Neural cell (in vitro differentiated cells): ENCODE data around the gene IQGAP2. TPM values are rescaled to one million over a fixed set of nuclear protein-coding genes. Genes with fewer than 3 reads are reported as not detected.

Source experiments
- H2AFZ ChIP-seq: fragments of 200-600, 300-800 bp; sonication (generic), shearing (Covaris generic); 2 replicates; pipeline ENCODE4 v1.6.0; 2014; ENCODE audit warnings: low read depth, mild to moderate bottlenecking, antibody characterized with exemption, low read length, moderate library complexity
- H3F3A ChIP-seq: fragments of 200-600 bp; shearing (Covaris generic); 2 replicates; pipeline ENCODE4 v1.6.1; 2016; ENCODE audit warnings: mild to moderate bottlenecking, moderate library complexity, mixed read lengths, antibody characterized with exemption, low read length; ENCODE audit not compliant: insufficient read depth, poor library complexity, severe bottlenecking
- H3K27ac ChIP-seq: fragments of 200-600, 300-800 bp; sonication (generic), shearing (Covaris generic); 2 replicates; pipeline ENCODE4 v1.5.1; 2014; ENCODE audit warnings: mild to moderate bottlenecking, low read length, moderate library complexity
- H3K27me3 ChIP-seq: fragments of 300-800, 200-600 bp; sonication (generic), shearing (Covaris generic); 2 replicates; pipeline ENCODE4 v1.6.0; 2014; ENCODE audit warnings: mild to moderate bottlenecking, low read depth, low read length, moderate library complexity; ENCODE audit not compliant: insufficient read depth
- H3K36me3 ChIP-seq: fragments of 300-800, 200-600 bp; sonication (generic), shearing (Covaris generic); 2 replicates; pipeline ENCODE4 v1.5.1; 2014; ENCODE audit warnings: mild to moderate bottlenecking, antibody characterized with exemption, low read length, moderate library complexity; ENCODE audit not compliant: insufficient read depth
- H3K4me2 ChIP-seq: fragments of 300-800, 200-600 bp; sonication (generic), shearing (Covaris generic); 2 replicates; pipeline ENCODE4 v1.6.0; 2014; ENCODE audit warnings: mild to moderate bottlenecking, low read length
- H3K4me3 ChIP-seq: fragments of 300-800, 200-600 bp; sonication (generic), shearing (Covaris generic); 2 replicates; pipeline ENCODE4 v1.5.1; 2014; ENCODE audit warnings: mild to moderate bottlenecking, low read length, moderate library complexity
- H3K79me2 ChIP-seq: fragments of 200-600 bp; shearing (Covaris generic); replicated peaks from 2 replicates; pipeline ENCODE4 v1.6.0; 2014; ENCODE audit warnings: mild to moderate bottlenecking, low read length, moderate library complexity; ENCODE audit not compliant: insufficient read depth
- H3K9ac ChIP-seq: fragments of 300-800, 200-600 bp; sonication (generic), shearing (Covaris generic); 2 replicates; pipeline ENCODE4 v1.6.1; 2016; ENCODE audit warnings: mild to moderate bottlenecking, low read length, mixed read lengths
- H3K9me2 ChIP-seq: fragments of 200-600 bp; shearing (Covaris generic); 2 replicates; pipeline ENCODE4 v1.6.1; 2016; ENCODE audit warnings: mild to moderate bottlenecking, low read length, mixed read lengths; ENCODE audit not compliant: insufficient read depth
- H3K9me3 ChIP-seq: fragments of 200-600, 300-800 bp; sonication (generic), shearing (Covaris generic); 2 replicates; pipeline ENCODE4 v1.6.1; 2016; ENCODE audit warnings: mild to moderate bottlenecking, mixed run types, low read length, moderate library complexity, mixed read lengths
- H4K20me1 ChIP-seq: fragments of 200-600 bp; shearing (Covaris generic); 2 replicates; pipeline ENCODE4 v1.6.1; 2016; ENCODE audit warnings: mild to moderate bottlenecking, mixed run types; ENCODE audit not compliant: insufficient read depth
- EP300 ChIP-seq: fragments of 450-650 bp; conservative IDR thresholded peaks from 2 replicates; pipeline ENCODE4 v1.6.1; 2014; ENCODE audit warnings: antibody characterized with exemption, mild to moderate bottlenecking, moderate library complexity; ENCODE audit not compliant: poor library complexity, severe bottlenecking
- EZH2 ChIP-seq: fragments of 200-600, 300-800 bp; shearing (Covaris generic), sonication (generic); IDR thresholded peaks from 2 replicates; pipeline ENCODE4 v1.6.1; 2014; ENCODE audit warnings: antibody characterized with exemption, low read length, borderline replicate concordance, mild to moderate bottlenecking; ENCODE audit not compliant: insufficient read depth, poor library complexity, severe bottlenecking
- MXI1 ChIP-seq: fragments of 450-650 bp; conservative IDR thresholded peaks from 2 replicates; pipeline ENCODE4 v1.6.1; 2014; ENCODE audit warnings: antibody characterized with exemption, mild to moderate bottlenecking; ENCODE audit not compliant: poor library complexity, severe bottlenecking
- POLR2AphosphoS5 ChIP-seq: IDR thresholded peaks from 2 replicates; pipeline ENCODE4 v1.6.1; 2012
- RAD21 ChIP-seq: fragments of 450-650 bp; conservative IDR thresholded peaks from 2 replicates; pipeline ENCODE4 v1.6.1; 2014; ENCODE audit warnings: antibody characterized with exemption, mild to moderate bottlenecking, moderate library complexity
- SMC3 ChIP-seq: fragments of 450-650 bp; conservative IDR thresholded peaks from 2 replicates; pipeline ENCODE4 v1.6.1; 2014; ENCODE audit warnings: antibody characterized with exemption, mild to moderate bottlenecking, moderate library complexity; ENCODE audit not compliant: poor library complexity
- TAF1 ChIP-seq: IDR thresholded peaks from 2 replicates; pipeline ENCODE4 v1.6.1; 2012; ENCODE audit warnings: low read depth
- polyA plus RNA-seq: library from polyadenylated mRNA; depleted of rRNA; stranded (reverse); fragments of >200 nt; gene quantifications from 2 replicates; pipeline ENCODE4 v1.2.3, GENCODE V29; 2014
- TF ChIP-seq, protein P1 (sequence below): fragments of 450-650 bp; IDR thresholded peaks from 2 replicates; pipeline ENCODE4 v1.5.1; 2014; ENCODE audit warnings: antibody characterized with exemption, mild to moderate bottlenecking, moderate library complexity; ENCODE audit not compliant: poor library complexity, severe bottlenecking
- TF ChIP-seq, protein P2 (sequence below): IDR thresholded peaks from 2 replicates; pipeline ENCODE4 v1.6.1; 2012; ENCODE audit warnings: borderline replicate concordance

Gene IQGAP2
- polyA plus RNA-seq, 1 donor from 2014 or later = 5.2 TPM

DNA sequence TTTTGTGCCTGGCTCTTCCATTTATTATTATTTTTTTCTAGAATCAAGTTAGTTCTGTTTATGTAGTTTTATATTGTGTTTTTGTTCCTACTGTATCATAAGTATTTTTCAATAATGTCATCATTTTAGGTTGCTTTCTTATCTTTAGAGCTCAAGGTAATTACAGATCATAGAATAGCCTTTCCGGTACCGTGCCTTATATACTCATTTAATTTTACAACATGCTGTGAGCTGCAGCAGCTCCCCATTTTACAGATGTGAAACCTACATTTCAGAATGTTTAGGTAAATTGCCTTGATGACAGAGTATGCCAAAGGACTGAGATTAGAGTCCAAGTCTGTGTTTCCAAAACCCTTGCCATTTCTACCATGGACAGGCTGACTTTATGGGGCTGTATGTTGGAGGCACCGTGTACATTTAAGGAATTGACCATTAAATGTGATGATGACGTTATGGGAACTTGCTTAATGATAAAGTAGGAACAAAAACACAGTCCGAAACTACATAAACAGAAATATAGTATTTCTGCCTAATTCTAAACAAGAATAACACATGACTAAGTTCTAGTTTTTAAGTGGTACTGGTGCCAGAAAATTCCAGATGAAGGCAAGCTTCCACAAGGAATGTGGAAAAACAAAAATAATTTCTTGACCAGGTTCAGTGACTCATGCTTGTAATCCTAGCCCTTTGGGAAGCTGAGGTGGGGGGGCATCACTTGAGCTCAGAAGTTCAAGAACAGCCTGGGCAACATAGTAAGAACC, 97.7 kb downstream of the IQGAP2 start:
- TF ChIP-seq TAF1 (no peak), MXI1 (no peak), POLR2AphosphoS5 (no peak), EZH2 (no peak), RAD21 (no peak)
- TF ChIP-seq, protein P1, sequence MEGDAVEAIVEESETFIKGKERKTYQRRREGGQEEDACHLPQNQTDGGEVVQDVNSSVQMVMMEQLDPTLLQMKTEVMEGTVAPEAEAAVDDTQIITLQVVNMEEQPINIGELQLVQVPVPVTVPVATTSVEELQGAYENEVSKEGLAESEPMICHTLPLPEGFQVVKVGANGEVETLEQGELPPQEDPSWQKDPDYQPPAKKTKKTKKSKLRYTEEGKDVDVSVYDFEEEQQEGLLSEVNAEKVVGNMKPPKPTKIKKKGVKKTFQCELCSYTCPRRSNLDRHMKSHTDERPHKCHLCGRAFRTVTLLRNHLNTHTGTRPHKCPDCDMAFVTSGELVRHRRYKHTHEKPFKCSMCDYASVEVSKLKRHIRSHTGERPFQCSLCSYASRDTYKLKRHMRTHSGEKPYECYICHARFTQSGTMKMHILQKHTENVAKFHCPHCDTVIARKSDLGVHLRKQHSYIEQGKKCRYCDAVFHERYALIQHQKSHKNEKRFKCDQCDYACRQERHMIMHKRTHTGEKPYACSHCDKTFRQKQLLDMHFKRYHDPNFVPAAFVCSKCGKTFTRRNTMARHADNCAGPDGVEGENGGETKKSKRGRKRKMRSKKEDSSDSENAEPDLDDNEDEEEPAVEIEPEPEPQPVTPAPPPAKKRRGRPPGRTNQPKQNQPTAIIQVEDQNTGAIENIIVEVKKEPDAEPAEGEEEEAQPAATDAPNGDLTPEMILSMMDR = no peak
- TF ChIP-seq, protein P2, sequence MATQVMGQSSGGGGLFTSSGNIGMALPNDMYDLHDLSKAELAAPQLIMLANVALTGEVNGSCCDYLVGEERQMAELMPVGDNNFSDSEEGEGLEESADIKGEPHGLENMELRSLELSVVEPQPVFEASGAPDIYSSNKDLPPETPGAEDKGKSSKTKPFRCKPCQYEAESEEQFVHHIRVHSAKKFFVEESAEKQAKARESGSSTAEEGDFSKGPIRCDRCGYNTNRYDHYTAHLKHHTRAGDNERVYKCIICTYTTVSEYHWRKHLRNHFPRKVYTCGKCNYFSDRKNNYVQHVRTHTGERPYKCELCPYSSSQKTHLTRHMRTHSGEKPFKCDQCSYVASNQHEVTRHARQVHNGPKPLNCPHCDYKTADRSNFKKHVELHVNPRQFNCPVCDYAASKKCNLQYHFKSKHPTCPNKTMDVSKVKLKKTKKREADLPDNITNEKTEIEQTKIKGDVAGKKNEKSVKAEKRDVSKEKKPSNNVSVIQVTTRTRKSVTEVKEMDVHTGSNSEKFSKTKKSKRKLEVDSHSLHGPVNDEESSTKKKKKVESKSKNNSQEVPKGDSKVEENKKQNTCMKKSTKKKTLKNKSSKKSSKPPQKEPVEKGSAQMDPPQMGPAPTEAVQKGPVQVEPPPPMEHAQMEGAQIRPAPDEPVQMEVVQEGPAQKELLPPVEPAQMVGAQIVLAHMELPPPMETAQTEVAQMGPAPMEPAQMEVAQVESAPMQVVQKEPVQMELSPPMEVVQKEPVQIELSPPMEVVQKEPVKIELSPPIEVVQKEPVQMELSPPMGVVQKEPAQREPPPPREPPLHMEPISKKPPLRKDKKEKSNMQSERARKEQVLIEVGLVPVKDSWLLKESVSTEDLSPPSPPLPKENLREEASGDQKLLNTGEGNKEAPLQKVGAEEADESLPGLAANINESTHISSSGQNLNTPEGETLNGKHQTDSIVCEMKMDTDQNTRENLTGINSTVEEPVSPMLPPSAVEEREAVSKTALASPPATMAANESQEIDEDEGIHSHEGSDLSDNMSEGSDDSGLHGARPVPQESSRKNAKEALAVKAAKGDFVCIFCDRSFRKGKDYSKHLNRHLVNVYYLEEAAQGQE = no peak

DNA sequence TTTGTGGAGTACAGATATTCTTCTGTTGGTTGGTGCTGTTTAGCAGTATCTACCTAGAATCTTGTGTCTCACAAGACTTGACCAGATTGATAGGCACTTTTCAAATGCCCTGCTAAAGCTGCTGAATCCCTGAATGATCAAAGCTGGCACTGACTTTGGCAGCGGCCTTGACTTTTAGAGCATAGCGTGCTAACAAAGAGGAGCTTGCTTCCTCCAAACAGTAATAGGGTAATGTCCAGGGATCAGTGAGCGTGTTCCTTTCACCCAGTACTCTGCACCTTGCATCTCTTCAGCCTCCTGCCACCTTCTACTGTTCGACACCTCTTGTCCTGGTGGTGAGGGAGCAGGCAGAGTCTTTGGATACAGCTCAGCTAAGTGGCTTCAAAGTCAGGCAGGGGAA, 100.8 kb downstream of the IQGAP2 start:
- no peaks in the 10 kb centered on the region for H3K9me3 ChIP-seq
- H2AFZ ChIP-seq = no peak overlapping the region
- no peaks in the 10 kb centered on the region for H3K27me3 ChIP-seq
- H3K9me2 ChIP-seq = no peaks in the 10 kb centered on the region
- no peaks in the 10 kb centered on the region for H3F3A ChIP-seq
- no peak overlapping the region for H3K4me2 ChIP-seq
- no peaks in the 10 kb centered on the region for H3K79me2 ChIP-seq
- H3K36me3 ChIP-seq = no peaks in the 10 kb centered on the region
- no peak for TF ChIP-seq SMC3
- no peak for TF ChIP-seq TAF1
- TF ChIP-seq, protein P1 = no peak
- TF ChIP-seq, protein P2 = no peak
- no peak for TF ChIP-seq MXI1
- TF ChIP-seq EZH2 = no peak
- no peak for TF ChIP-seq EP300
- no peak for TF ChIP-seq RAD21
- no peak for TF ChIP-seq POLR2AphosphoS5
- no peak overlapping the region for H3K27ac ChIP-seq
- H3K4me3 ChIP-seq = no peak overlapping the region
- no peaks in the 10 kb centered on the region for H4K20me1 ChIP-seq
- H3K9ac ChIP-seq = no peak overlapping the region

More for the DNA sequence above, 97.7 kb downstream of the IQGAP2 start:
- H3K4me2 ChIP-seq = no peak overlapping the region
- H2AFZ ChIP-seq = no peak overlapping the region
- no peaks in the 10 kb centered on the region for H3K27me3 ChIP-seq
- no peaks in the 10 kb centered on the region for H3K9me2 ChIP-seq
- no peaks in the 10 kb centered on the region for H3K36me3 ChIP-seq
- no peak overlapping the region for H3K4me3 ChIP-seq
- H3K9ac ChIP-seq = no peak overlapping the region
- no peaks in the 10 kb centered on the region for H3F3A ChIP-seq
- H4K20me1 ChIP-seq = no peaks in the 10 kb centered on the region
- no peak overlapping the region for H3K27ac ChIP-seq
- no peaks in the 10 kb centered on the region for H3K79me2 ChIP-seq
- no peaks in the 10 kb centered on the region for H3K9me3 ChIP-seq
